GM12892 (cell line): ENCODE results near the gene ACAD9.

Experiments used
- POLR2A ChIP-seq: IDR thresholded peaks from 2 replicates; pipeline ENCODE4 v1.6.1; 2011; ENCODE audit warnings: low read depth, low read length, control low read depth
- POLR2AphosphoS5 ChIP-seq: IDR thresholded peaks from 2 replicates; pipeline ENCODE4 v1.6.1; 2011; ENCODE audit warnings: low read depth, low read length, control low read depth

GRCh38 chr3:128945878-128946175, 66.4 kb downstream of the ACAD9 start:
- TF ChIP-seq POLR2A = no peak
- TF ChIP-seq POLR2AphosphoS5 = no peak
